ENCODE results near the gene PWWP2A.

GRCh38 chr5:160057256-160057655, 62.0 kb downstream of the PWWP2A start:
- TF ChIP-seq, protein P1, sequence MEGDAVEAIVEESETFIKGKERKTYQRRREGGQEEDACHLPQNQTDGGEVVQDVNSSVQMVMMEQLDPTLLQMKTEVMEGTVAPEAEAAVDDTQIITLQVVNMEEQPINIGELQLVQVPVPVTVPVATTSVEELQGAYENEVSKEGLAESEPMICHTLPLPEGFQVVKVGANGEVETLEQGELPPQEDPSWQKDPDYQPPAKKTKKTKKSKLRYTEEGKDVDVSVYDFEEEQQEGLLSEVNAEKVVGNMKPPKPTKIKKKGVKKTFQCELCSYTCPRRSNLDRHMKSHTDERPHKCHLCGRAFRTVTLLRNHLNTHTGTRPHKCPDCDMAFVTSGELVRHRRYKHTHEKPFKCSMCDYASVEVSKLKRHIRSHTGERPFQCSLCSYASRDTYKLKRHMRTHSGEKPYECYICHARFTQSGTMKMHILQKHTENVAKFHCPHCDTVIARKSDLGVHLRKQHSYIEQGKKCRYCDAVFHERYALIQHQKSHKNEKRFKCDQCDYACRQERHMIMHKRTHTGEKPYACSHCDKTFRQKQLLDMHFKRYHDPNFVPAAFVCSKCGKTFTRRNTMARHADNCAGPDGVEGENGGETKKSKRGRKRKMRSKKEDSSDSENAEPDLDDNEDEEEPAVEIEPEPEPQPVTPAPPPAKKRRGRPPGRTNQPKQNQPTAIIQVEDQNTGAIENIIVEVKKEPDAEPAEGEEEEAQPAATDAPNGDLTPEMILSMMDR (IDR thresholded peaks at IDR 0.05; ENCODE audit: insufficient read depth, low read length), result no peak
- TF ChIP-seq GABPA (IDR thresholded peaks at IDR 0.05; ENCODE audit: low read depth) (no peak), POLR2AphosphoS5 (IDR thresholded peaks at IDR 0.05; ENCODE audit: low read depth) (no peak)
